ENCODE results near the gene ATF1.
"Not testable (repeated sequence)": the region's sequence is repeated elsewhere in the genome, so short reads cannot be mapped to it uniquely, and the experiment has no call there.

ATF1 gene

DNA sequence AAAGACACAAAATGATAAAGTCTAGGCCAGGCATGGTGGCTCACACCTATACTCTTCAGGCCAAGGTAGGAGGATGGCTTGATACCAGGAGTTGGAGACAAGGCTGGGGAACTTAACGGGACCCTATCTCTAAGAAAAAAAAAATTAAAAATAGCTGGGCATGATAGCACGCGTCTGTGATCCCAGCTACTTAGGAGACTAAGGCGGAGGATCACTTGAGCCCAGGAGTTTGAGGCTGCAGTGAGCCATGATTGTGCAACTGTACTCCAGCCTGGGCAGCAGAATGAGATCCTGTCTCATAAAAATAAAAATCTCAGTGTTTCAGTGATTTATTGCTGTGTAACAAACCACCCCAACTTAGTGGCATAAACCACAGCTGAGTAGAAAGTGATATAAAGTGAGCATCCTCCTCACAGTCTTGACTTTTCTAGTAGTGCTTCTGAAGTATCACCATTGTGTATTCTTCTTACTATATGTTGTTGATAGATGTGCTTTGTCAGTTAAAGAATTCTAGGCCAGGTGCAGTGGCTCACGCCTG, 10.6 kb upstream of the ATF1 start:
- no peak for DNase-seq (ENCODE audit: low spot score)

- peak; percentile 83 for DNase-seq (ENCODE audit: low spot score)
Observed at GRCh38 chr12:50764286-50765094, 589 bp downstream of the ATF1 start.

DNA sequence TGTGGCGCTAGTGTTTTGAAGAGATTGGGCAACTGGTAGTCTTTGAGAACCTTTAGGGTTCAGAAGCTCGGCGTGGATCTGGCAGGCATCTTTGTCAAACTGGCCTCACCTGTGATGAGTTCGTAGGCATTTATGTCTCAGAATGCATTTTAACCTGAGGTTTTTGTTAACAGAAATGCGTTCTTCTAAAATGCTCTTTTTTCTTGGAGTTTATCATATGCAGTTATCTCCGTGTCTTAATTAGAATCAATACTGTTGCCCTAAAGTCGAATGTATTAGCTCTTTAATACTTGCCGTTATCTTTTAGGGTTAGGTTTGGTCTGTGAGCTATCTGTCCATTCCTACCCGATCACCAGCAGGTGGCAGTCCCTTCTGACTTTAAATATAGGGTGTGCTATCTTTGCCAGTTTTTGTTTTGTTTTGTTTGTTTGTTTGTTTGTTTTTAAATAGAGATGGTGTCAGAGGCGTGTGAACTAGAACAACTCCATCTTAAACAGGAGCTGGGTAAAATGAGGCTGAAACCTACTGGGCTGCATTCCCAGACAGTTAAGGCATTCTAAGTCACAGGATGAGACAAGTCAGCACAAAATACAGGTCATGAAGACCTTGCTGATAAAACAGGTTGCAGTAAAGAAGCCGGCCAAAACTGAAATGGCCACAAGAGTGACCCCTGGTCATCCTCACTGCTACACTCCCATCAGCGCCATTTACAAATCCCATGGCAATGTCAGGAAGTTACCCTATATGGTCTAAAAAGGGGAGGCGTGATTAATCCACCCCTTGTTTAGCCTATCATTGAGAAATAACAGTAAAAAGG, 1.4 kb downstream of the ATF1 start:
- peak; percentile 52 for DNase-seq (ENCODE audit: low spot score)

DNA sequence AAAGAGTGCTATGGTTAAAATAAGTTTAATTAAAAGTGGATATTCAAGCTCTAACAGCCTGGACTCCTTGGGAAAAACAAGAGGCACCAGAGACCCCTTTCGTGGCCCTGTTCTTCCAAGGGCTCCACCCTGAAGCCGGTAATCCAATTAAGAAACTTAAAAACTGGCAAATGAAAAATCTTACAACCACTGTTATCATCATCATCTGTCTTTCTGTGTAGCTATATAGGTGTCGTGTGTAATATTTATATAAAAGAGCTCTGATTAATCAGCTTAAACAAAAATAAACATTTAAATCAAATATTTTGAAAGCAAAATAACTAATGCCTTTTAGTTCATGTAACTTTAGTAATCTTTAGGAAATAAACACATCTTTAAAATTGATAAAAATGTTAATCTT, 4.5 kb downstream of the ATF1 start:
- no peak for DNase-seq (ENCODE audit: low spot score)

- not testable (repeated sequence) for DNase-seq (ENCODE audit: low spot score)
Observed at GRCh38 chr12:50768813-50769212, 4.9 kb downstream of the ATF1 start.

DNA sequence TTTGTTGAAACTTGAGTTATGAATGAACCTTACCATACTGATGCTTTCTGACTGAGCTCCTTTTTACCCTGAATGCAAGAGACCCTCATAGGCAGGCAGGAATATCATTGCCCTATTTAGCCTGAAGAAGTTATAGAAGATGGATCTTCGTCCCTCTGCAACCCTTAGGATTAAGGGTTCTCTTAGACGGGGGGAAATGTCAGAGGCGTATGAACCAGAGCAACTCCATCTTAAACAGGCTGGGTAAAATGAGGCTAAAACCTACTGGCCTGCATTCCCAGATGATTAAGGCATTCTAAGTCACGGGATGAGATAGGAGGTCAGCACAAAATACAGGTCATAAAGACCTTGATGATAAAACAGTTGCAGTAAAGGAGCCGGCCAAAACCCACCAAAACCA, 7.5 kb downstream of the ATF1 start:
- DNase-seq (ENCODE audit: low spot score) = no peak

- no peak for DNase-seq (ENCODE audit: low spot score)
Observed at GRCh38 chr12:50772470-50772869, 8.6 kb downstream of the ATF1 start.

DNA sequence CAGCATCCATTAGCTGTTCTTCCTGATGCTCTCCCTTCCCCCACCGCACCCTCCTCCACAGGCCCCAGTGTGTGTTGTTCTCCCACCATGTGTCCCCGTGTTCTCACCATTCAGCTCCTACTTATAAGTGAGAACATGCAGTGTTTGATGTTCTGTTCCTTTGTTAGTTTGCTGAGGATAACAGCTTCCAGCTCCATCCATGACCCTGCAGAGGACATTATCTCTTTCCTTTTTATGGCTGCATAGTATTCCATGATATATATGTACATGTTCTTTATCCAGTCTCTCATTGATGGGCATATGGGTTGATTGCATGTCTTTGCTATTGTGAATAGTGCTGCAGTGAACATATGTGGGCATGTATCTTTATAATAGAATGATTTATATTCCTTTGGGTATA, 9.0 kb downstream of the ATF1 start:
- no peak for DNase-seq (ENCODE audit: low spot score)

- no peak for DNase-seq (ENCODE audit: low spot score)
Observed at GRCh38 chr12:50775251-50775650, 11.3 kb downstream of the ATF1 start.

DNA sequence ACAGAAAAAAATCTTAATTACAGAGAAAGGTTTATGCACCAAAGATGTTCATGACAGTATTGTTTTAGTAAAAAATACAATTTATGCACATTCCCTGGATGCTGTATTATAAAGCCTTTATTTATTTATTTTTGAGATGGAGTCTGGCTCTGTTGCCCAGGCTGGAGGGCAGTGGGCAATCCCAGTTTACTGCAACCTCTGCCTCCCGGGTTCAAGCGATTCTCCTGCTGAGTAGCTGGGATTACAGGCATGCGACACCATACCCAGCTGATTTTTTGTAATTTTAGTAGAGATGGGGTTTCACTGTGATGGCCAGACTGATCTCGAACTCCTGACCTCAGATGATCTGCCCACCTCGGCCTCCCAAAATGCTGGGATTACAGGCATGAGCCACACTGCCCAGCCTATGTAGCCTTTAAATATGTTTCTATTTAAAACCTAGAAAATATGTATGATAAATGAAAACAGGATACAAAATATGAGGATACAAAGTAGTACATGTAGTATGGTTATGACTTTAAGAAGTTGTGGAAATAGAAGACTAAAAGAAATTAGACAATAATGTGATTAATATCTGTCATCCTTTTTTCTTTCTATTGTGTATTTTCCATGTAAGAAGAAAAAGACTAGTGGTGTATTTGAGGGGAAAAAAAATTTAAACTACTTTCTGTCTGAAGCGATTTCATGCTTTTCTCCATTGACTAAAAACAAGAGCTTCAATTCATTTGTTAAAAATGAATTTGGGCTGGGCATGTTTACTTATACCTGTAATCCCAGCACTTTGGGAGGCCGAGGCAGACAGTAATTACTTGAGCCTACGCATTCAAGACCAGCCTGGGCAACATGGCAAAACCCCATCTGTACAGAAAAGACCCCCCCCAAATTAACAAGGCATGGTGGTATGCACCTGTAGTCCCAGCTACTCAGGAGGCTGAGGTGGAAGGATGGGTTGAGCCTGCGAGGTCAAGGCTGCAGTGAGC, 13.1 kb downstream of the ATF1 start:
- DNase-seq (ENCODE audit: low spot score) = no peak

- DNase-seq (ENCODE audit: low spot score) = no peak
Observed at GRCh38 chr12:50778663-50779590, 15.0 kb downstream of the ATF1 start.

DNA sequence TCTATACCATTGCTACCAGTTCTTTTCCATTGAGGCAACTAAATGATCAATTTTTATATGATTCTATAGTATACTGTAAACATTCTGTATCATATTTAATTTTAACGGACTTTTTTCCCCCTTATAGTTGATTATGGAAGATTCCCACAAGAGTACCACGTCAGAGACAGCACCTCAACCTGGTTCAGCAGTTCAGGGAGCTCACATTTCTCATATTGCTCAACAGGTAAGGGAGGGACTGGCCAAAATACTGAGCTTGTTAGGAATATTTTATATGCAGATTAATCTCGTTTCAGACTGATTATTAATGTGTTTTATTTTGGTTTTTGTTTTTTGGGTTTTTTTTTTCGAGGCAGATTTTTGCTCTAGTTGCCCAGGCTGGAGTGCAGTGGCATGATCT, 16.1 kb downstream of the ATF1 start:
- DNase-seq (ENCODE audit: low spot score) = no peak

GRCh38 chr12:50784501-50784900, 20.6 kb downstream of the ATF1 start:
- no peak for DNase-seq (ENCODE audit: low spot score)

GRCh38 chr12:50785406-50786001, 21.6 kb downstream of the ATF1 start:
- DNase-seq (ENCODE audit: low spot score) = no peak

GRCh38 chr12:50786498-50787231, 22.8 kb downstream of the ATF1 start:
- DNase-seq (ENCODE audit: low spot score) = no peak

DNA sequence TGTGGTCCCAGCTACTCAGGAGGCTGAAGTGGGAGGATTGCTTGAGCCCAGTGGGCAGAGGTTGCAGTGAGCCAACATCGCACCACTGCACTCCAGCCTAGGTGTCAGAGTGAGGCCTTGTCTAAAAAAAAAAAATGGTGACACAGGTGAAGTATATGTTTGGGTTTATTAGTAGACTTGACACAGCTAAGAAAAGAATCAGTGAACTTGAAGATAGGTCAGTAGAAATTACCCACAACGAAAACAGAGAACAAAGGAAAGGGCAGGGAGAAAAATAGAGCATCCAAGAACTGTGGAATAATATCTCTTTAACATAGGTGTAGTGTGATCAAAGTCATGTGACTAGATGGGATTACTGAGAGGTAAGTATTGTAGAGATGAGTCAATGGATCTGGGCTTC, 23.7 kb downstream of the ATF1 start:
- DNase-seq (ENCODE audit: low spot score) = no peak

DNA sequence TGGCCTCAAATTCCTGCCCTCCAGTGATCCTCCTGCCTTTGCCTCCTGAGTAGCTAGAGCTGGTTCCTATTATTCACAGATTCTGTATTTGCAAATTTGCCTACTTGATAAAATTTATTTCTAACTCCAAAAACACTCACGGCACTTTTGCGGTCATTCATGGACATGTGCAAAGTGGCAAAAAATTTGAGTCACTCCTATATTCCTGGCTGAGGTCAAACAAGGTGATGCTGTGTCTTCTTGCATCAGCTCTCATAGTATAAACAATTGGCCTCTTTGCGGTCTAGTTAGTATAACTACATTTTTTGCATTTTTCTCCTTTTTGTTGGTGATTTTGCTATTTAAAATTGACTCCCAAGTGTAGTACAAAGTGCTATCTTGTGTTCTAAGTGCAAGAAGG, 24.7 kb downstream of the ATF1 start:
- no peak for DNase-seq (ENCODE audit: low spot score)

DNA sequence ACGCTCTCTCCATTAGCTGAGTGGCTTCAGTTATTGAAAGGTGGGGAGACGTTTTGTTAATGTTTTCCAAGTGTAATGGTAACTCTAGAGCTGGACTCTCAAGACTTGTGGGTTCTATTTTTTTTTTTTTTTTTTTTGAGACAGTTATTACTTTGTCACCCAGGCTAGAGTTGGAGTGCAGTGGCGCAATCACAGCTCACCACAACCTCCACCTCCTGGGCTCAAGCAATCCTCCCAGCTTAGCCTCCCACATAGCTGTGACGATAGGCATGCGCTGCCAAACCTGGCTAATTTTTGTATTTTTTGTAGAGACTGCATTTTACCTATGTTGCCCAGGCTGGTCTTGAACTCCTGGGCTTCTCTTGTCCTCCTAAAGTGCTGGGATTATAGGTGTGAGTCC, 26.2 kb downstream of the ATF1 start:
- no peak for DNase-seq (ENCODE audit: low spot score)

- DNase-seq (ENCODE audit: low spot score) = no peak
Observed at GRCh38 chr12:50799908-50800307, 36.0 kb downstream of the ATF1 start.
